Posterior vena cava (tissue), 2 donors: Measurements from ENCODE around the gene RGL2. TPM values are rescaled to one million over a fixed set of nuclear protein-coding genes. Genes with fewer than 3 reads are reported as not detected.
"Not testable (repeated sequence)": the region's sequence is repeated elsewhere in the genome, so short reads cannot be mapped to it uniquely, and the experiment has no call there.

Experiments
- DNase-seq: peaks from one replicate; pipeline ENCODE4 v3.0.0-alpha.2; 2020; ENCODE audit warnings: low spot score
- intact Hi-C, 2 donors: fragments of 100-400 bp; cut with DNase I; formaldehyde crosslinking; loops; one replicate each; pipeline versions ENCODE4 v1.14.1 to v1.14.2; 2022 to 2023
- total RNA-seq, 2 donors: library from RNA; stranded (reverse); fragmentation: NEBNext Ultra II Directional; extraction: Animal tissue kit (Norgen Biotek cat#: 25700); gene quantifications; one replicate each; pipeline ENCODE4 v1.2.1, GENCODE V29; 2021
- donor health status: DM: yes; HTN: yes; CAD: no.
- donor health status: DM: yes; HTN: yes; CAD: no.

The RGL2 gene
- total RNA-seq, 2 donors from 2014 or later: 52.4 to 52.8 TPM

GRCh38 chr6:33277663-33278391 is 20.9 kb downstream of the RGL2 start:
- no peak for DNase-seq
- intact Hi-C loops: no loop called here

GRCh38 chr6:33276864-33277662 is 21.7 kb downstream of the RGL2 start, which contains the start of gene B3GALT4:
Gene B3GALT4, plus strand, starts transcription at chr6:33277123. Its CDS starts 297 bp downstream, at chr6:33277420.
- intact Hi-C loops: no loop called here
- peak; percentile 92 for DNase-seq

- no peak for DNase-seq
- intact Hi-C loops: no loop called here
Observed at GRCh38 chr6:33276581-33276863, 22.2 kb downstream of the RGL2 start.

- DNase-seq, intact Hi-C loops: not testable (repeated sequence)
Observed at GRCh38 chr6:33275795-33276580, 22.8 kb downstream of the RGL2 start.

GRCh38 chr6:33273924-33274902 is 24.5 kb downstream of the RGL2 start:
- intact Hi-C loops: no loop called here
- DNase-seq: no peak

GRCh38 chr6:33273129-33273923 is 25.4 kb downstream of the RGL2 start:
- no peak for DNase-seq
- intact Hi-C loops: no loop called here

GRCh38 chr6:33272275-33273128 is 26.2 kb downstream of the RGL2 start:
- intact Hi-C loops: no loop called here
- DNase-seq: no peak

- peak; percentile 97 for DNase-seq
- intact Hi-C loops: no loop called here
Observed at GRCh38 chr6:33271468-33272274, 27.1 kb downstream of the RGL2 start, which contains the start of the genes RPS18 and VPS52. Gene RPS18, plus strand, starts transcription at chr6:33272075. Its CDS starts 45 bp downstream, at chr6:33272120. Gene VPS52, minus strand, starts transcription at chr6:33271876. Its CDS starts 201 bp downstream, at chr6:33271675.

- intact Hi-C loops: no loop called here
- no peak for DNase-seq
Observed at GRCh38 chr6:33271117-33271467, 27.6 kb downstream of the RGL2 start.

GRCh38 chr6:33264015-33264414 is 34.7 kb downstream of the RGL2 start:
- DNase-seq: no peak
- intact Hi-C loops: no loop called here

- intact Hi-C loops: not testable (repeated sequence)
Observed at GRCh38 chr6:33262490-33262889, 36.3 kb downstream of the RGL2 start.

GRCh38 chr6:33259032-33259431 is 39.7 kb downstream of the RGL2 start:
- DNase-seq: no peak

More at GRCh38 chr6:33262490-33262889, 36.3 kb downstream of the RGL2 start:
- not testable (repeated sequence) for DNase-seq

GRCh38 chr6:33254591-33254990 is 44.2 kb downstream of the RGL2 start:
- DNase-seq: peak; percentile 12
- intact Hi-C loops: loop anchor here in 1 of 2 donors (10.0 kb wide), 1 partner anchor 140 kb away; no protein-coding TSS in a partner anchor

More at GRCh38 chr6:33259032-33259431, 39.7 kb downstream of the RGL2 start:
- intact Hi-C loops: loop anchor here in 1 of 2 donors (10.0 kb wide), 1 partner anchor 144 kb away; no protein-coding TSS in a partner anchor

- intact Hi-C loops: loop anchor here in 1 of 2 donors (10.0 kb wide), 1 partner anchor 138 kb away; no protein-coding TSS in a partner anchor
- no peak for DNase-seq
Observed at GRCh38 chr6:33252759-33253158, 46.0 kb downstream of the RGL2 start.

- intact Hi-C loops: loop anchor here in 1 of 2 donors (10.0 kb wide), 1 partner anchor 137 kb away; no protein-coding TSS in a partner anchor
- DNase-seq: peak; percentile 16
Observed at GRCh38 chr6:33251395-33252012, 47.2 kb downstream of the RGL2 start.
